ENCODE data around the gene CTXND1.

The CTXND1 gene

DNA sequence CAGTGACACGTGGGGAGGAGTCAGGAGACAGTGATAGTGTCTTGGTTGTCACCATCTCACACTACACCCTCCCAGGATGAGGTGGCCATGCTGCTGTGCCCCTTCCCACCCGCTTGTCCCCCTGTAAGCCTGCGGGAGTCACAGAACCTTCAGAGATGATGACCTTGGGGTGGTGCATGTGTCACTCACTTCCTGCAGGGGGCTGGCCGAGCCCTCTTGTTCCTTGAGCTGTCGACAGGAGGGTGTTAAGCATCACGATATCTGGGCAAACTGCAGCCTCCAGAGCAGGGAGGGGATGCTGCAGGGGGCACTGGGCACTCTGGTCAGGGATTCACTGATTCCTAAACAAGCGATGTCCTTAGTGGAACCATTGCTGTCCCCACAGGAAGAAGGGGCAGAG lies 71.5 kb downstream of the CTXND1 start:
- ATAC-seq = no peak

GRCh38 chr15:80179935-80180334 lies 72.1 kb downstream of the CTXND1 start:
- no peak for ATAC-seq
- TF ChIP-seq BACH2 (CRISPR knock-in tag; IDR thresholded peaks at IDR 0.05; ENCODE audit: borderline replicate concordance) (no peak), ISL1 (CRISPR knock-in tag; IDR thresholded peaks at IDR 0.05) (no peak), GLIS3 (CRISPR knock-in tag; IDR thresholded peaks at IDR 0.05) (no peak), ZFP30 (CRISPR knock-in tag; IDR thresholded peaks at IDR 0.05) (no peak), RARB (CRISPR knock-in tag; IDR thresholded peaks at IDR 0.05) (no peak), ARNTL (CRISPR knock-in tag; IDR thresholded peaks at IDR 0.05; ENCODE audit: borderline replicate concordance, low read depth) (no peak), SNAI2 (CRISPR knock-in tag; IDR thresholded peaks at IDR 0.05) (no peak), OSR1 (CRISPR knock-in tag; IDR thresholded peaks at IDR 0.05) (no peak), TCF4 (CRISPR knock-in tag; IDR thresholded peaks at IDR 0.05; ENCODE audit: borderline replicate concordance) (no peak), PATZ1 (CRISPR knock-in tag; IDR thresholded peaks at IDR 0.05; ENCODE audit: borderline replicate concordance) (no peak), ZNF565 (CRISPR knock-in tag; conservative IDR thresholded peaks at IDR 0.05; ENCODE audit: low read depth) (no peak), ZNF70 (CRISPR knock-in tag; IDR thresholded peaks at IDR 0.05) (no peak), ZFP3 (CRISPR knock-in tag; IDR thresholded peaks at IDR 0.05) (no peak)
- TF ChIP-seq, protein P1, sequence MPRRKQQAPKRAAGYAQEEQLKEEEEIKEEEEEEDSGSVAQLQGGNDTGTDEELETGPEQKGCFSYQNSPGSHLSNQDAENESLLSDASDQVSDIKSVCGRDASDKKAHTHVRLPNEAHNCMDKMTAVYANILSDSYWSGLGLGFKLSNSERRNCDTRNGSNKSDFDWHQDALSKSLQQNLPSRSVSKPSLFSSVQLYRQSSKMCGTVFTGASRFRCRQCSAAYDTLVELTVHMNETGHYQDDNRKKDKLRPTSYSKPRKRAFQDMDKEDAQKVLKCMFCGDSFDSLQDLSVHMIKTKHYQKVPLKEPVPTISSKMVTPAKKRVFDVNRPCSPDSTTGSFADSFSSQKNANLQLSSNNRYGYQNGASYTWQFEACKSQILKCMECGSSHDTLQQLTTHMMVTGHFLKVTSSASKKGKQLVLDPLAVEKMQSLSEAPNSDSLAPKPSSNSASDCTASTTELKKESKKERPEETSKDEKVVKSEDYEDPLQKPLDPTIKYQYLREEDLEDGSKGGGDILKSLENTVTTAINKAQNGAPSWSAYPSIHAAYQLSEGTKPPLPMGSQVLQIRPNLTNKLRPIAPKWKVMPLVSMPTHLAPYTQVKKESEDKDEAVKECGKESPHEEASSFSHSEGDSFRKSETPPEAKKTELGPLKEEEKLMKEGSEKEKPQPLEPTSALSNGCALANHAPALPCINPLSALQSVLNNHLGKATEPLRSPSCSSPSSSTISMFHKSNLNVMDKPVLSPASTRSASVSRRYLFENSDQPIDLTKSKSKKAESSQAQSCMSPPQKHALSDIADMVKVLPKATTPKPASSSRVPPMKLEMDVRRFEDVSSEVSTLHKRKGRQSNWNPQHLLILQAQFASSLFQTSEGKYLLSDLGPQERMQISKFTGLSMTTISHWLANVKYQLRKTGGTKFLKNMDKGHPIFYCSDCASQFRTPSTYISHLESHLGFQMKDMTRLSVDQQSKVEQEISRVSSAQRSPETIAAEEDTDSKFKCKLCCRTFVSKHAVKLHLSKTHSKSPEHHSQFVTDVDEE (CRISPR knock-in tag; IDR thresholded peaks at IDR 0.05) = no peak
- TF ChIP-seq, protein P2, sequence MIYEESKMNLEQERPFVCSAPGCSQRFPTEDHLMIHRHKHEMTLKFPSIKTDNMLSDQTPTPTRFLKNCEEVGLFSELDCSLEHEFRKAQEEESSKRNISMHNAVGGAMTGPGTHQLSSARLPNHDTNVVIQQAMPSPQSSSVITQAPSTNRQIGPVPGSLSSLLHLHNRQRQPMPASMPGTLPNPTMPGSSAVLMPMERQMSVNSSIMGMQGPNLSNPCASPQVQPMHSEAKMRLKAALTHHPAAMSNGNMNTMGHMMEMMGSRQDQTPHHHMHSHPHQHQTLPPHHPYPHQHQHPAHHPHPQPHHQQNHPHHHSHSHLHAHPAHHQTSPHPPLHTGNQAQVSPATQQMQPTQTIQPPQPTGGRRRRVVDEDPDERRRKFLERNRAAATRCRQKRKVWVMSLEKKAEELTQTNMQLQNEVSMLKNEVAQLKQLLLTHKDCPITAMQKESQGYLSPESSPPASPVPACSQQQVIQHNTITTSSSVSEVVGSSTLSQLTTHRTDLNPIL (CRISPR knock-in tag; IDR thresholded peaks at IDR 0.05; ENCODE audit: low read depth) = no peak
- TF ChIP-seq, protein P3, sequence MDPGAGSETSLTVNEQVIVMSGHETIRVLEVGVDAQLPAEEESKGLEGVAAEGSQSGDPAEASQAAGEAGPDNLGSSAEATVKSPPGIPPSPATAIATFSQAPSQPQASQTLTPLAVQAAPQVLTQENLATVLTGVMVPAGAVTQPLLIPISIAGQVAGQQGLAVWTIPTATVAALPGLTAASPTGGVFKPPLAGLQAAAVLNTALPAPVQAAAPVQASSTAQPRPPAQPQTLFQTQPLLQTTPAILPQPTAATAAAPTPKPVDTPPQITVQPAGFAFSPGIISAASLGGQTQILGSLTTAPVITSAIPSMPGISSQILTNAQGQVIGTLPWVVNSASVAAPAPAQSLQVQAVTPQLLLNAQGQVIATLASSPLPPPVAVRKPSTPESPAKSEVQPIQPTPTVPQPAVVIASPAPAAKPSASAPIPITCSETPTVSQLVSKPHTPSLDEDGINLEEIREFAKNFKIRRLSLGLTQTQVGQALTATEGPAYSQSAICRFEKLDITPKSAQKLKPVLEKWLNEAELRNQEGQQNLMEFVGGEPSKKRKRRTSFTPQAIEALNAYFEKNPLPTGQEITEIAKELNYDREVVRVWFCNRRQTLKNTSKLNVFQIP (CRISPR knock-in tag; IDR thresholded peaks at IDR 0.05; ENCODE audit: borderline replicate concordance, low read depth) = no peak

More for the DNA sequence above, 71.5 kb downstream of the CTXND1 start:
- no peak for TF ChIP-seq ZNF8 (CRISPR knock-in tag; IDR thresholded peaks at IDR 0.05)
- no peak for TF ChIP-seq BACH2 (CRISPR knock-in tag; IDR thresholded peaks at IDR 0.05; ENCODE audit: borderline replicate concordance)
- TF ChIP-seq PATZ1 (CRISPR knock-in tag; IDR thresholded peaks at IDR 0.05; ENCODE audit: borderline replicate concordance) = no peak
- TF ChIP-seq ZFP3 (CRISPR knock-in tag; IDR thresholded peaks at IDR 0.05) = no peak
- no peak for TF ChIP-seq CSRNP3 (CRISPR knock-in tag; IDR thresholded peaks at IDR 0.05)
- TF ChIP-seq TCF4 (CRISPR knock-in tag; IDR thresholded peaks at IDR 0.05; ENCODE audit: borderline replicate concordance) = no peak
- TF ChIP-seq, protein P1 (CRISPR knock-in tag; IDR thresholded peaks at IDR 0.05) = no peak
- TF ChIP-seq ESRRG (CRISPR knock-in tag; IDR thresholded peaks at IDR 0.05) = no peak
- no peak for TF ChIP-seq PPARA (CRISPR knock-in tag; IDR thresholded peaks at IDR 0.05; ENCODE audit: borderline replicate concordance)
- no peak for TF ChIP-seq ZNF565 (CRISPR knock-in tag; conservative IDR thresholded peaks at IDR 0.05; ENCODE audit: low read depth)
- no peak for TF ChIP-seq ZC3H10 (CRISPR knock-in tag; IDR thresholded peaks at IDR 0.05)
- no peak for TF ChIP-seq SNAI2 (CRISPR knock-in tag; IDR thresholded peaks at IDR 0.05)
- TF ChIP-seq TOX (CRISPR knock-in tag; IDR thresholded peaks at IDR 0.05; ENCODE audit: borderline replicate concordance) = no peak

Measured in SK-N-SH treated with all-trans-retinoic acid at 6 μM for 48 hours (cell line).